ENCODE data around the gene LCMT1.
"Not testable (repeated sequence)": the region's sequence is repeated elsewhere in the genome, so short reads cannot be mapped to it uniquely, and the experiment has no call there.

LCMT1 gene

GRCh38 chr16:25097276-25097975, 14.1 kb upstream of the LCMT1 start:
- DNase-seq: no peak

GRCh38 chr16:25100511-25100910, 11.0 kb upstream of the LCMT1 start:
- DNase-seq: no peak

DNA sequence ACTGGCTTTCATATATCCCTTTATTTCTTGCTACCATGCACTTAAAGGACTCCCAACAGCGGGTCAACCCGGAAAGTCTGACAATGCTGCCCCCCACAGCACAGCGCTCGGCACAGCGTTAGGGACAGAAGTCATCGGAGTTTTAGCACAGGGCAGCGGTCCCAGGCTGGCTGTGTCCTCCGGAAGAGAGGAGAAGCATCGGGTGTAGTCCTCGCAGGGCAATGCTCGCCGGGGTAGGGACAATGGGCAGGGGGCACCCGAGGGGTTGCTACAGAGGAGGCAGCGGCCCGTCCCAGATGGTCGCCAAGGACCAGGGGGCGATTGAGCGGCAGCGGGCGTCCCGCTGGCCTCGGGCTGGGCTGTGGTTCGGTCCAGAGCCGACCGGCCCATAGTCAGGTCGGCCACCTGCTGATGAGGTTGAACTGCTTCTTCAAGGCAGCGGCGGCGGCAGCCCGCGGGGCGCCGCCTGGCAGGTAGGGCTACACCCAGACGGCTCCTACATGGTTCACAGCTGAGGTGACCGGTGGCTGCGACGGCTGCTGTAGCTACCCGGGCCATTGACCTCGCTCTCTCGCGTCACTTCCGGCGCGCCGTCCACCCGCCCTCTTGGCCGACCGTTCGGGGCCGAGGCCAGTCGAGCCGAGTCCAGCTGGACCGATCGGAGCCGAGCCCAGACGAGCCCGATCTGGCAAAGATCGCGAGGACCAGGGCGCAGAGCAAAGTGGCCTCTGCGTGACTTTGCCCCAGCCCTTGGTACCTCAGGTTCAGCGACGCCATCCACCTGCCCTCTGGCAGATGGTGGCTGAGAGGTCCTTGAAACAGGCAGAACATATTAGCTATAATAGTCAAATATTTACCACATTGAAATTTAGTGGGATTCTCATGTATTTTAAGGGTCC, 4.7 kb upstream of the LCMT1 start:
- no peak for DNase-seq

GRCh38 chr16:25107466-25107792, 4.1 kb upstream of the LCMT1 start:
- no peak for DNase-seq

- no peak for DNase-seq
These were observed 3.5 kb upstream of the LCMT1 start for GRCh38 chr16:25108054-25108453.

GRCh38 chr16:25109643-25110042, 1.9 kb upstream of the LCMT1 start:
- no peak for DNase-seq

DNA sequence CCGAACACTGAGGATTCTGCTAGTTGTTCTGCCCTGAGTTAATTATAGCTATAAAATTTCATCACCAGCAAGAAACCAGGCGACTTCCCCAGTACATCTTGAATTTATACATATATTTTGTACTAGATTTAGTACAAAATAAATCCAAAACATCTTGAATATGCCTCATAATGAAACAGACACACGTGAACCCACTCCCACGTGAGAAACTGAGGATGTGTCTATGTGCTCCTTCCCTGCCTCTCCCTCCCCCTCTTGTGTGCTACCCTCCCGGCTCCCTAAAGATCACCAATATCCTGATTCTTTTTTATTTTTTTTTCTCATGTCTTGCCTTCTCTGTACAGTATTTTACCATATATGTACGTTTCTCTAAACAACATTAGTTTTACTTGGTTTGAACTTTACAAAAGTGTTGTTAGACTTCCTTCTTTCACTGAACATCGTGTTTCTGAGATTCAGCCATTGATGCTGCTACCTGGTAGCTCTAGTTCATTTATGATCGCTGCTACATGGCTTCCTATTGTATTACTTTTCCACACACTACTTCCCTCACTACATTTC, 1.1 kb upstream of the LCMT1 start:
- no peak for DNase-seq

DNA sequence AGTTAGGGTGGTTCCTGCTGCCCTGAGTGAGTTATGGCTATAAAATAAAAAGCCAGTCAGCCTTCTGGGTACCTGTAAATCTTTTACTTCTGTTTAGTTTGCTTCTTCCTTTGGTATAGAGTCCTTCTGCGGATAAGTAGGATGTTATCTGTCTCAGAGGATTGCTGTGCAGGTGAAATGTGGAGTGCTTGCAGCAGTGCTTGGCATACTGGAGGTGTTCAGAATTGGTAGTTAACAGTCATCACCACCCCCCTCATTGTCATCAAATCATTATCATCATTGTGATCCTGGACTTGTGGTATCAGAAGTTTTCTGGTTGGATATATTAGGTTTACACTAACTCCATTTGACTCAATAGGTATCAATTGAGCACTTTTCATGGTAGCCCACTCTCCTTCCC, 2.6 kb downstream of the LCMT1 start:
- DNase-seq: no peak

- no peak for DNase-seq
These were observed 7.5 kb downstream of the LCMT1 start for GRCh38 chr16:25118851-25119578.

DNA sequence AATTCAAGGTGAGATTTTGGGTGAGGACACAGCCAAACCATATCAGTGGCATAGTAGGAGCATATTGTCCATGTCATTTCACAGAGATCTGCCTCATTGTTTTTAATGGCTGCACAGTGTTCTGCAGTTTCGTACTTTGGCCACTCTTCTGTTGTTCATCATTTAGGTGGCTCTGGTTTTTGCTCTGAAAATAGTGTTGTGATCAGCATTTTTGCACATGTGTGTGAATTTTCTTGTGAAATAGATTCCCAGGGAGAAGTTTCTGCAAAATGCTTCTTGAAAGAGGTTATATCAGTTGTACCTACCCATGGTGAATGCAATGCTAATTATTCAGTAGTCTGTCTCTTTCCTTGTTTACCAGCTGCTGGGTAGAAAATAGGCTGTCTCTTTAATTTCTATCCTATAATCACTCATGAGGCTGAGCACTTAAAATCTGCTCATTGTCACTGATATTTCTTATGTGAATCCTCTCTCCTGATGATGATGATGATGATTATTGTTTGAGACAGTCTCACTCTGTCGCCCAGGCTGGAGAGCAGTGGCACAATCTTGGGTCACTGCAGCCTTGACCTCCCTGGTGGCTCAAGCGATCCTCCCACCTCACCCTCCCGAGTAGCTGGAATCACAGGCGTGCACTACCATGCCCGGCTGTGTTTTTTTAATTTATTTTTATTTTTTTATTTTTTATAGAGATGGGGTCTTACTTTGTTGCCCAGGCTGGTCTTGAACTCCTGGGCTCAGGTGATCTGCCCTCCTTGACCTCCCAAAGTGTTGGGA, 10.5 kb downstream of the LCMT1 start:
- DNase-seq: no peak

DNA sequence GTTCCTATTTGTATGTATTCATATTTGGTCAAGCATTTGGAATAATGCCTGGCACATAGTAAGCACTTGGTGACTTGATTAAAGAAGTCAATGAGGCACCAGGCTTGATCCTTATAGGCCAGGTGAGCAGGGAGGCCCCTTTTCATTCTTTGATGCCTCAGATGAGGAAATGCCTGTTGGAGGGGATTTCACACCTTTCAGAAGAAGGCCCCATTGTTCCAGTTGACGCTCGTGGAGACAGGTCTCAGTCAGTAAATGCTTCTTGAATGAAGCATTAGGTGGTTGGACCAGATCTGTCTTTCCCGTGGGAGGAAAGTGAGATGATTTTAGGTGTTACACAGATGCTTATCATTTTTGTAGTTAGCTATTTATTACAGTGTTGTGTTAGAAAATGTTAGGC, 13.0 kb downstream of the LCMT1 start:
- no peak for DNase-seq

- DNase-seq: not testable (repeated sequence)
These were observed 14.6 kb downstream of the LCMT1 start for GRCh38 chr16:25126086-25126666.

- DNase-seq: no peak
These were observed 15.3 kb downstream of the LCMT1 start for GRCh38 chr16:25126820-25127232.

DNA sequence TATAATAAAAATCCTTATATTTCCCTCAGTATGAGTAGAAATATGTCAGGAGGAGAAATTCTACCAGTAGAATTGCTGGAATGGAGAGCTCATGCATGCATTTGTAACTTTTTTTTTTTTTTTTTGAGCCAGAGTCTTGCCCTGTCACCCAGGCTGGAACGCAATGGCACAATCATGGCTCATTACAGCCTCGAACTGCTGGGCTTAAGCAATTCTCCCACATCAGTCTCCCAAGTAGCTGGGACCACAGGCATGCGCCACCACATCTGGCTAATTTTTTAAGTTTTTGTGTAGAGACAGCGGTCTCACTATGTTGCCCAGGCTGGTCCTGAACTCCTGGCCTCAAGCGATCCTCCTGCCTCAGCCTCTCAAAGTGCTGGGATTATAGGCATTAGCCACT, 21.2 kb downstream of the LCMT1 start:
- DNase-seq: not testable (repeated sequence)

DNA sequence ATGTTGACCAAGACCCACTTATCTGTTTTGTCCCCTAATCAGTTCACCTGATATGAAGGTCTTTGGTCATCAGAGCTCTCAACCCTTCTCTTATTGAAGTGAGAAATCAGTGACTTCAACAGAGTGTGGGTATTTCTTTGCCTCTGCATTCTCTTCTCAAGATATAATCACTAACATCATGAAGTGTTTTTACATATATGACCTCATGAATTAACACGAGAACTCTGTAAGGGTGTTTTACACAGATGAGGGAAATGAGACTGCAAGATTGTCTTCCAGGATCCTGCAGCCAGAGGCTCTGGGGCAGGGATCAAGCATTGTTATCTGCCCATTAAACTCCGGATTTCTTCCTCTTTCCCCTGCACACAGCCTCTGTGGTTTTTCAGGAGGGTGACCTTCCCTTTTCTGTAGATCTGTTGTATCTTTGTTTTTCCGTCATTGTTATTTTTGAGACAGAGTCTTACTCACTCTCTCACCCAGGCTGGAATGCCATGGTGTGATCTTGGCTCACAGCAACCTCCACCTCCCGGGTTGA, 22.7 kb downstream of the LCMT1 start:
- no peak for DNase-seq

DNA sequence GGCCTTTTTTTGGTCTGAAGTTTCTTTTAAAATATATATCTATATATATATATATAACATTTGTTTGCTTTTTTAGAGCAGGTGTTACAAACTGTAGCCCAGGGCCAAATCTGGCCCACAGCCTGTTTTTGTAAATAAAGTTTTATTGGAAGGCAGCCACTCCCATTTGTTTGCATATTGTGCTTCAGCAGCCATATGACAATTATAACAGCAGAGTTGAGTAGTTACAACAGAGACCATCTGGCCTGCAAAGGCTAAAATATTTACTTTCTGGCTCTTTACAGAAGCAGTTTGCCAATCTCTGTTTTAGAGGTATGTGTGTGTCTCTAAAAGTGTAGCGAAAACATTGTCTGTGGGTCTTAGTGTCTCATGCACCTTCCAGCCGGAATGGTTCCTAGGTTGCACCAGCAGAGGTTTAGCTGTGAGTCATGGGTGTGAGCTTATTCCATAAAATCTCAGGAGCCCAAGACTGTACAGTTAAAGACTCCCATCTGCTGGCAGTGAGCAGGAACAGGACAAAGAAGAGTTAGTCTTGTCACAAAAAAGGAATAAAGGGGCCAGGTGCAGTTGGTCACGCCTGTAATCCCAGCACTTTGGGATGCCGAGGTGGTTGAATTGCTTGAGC, 23.8 kb downstream of the LCMT1 start:
- DNase-seq: no peak

DNA sequence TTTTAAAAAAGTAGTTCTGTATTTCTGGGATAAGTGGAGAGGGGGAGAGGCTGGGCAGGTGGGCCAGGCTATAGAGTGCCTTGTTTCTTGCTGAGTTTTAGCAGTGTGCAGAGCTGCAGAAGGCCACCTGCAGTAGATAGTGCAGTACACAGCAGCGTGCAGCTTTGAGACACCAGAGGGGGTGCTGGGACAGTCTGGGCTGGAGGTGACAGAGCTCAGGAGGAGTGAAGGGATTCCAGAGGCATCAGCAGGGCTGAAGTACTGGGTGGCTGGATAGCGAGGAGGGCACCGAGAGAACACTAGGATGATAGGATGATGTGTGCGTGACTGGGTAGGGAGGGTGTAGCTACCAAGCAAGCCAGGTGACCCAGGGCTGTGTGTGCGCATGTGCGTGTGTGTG, 26.6 kb downstream of the LCMT1 start:
- DNase-seq: no peak

- DNase-seq: no peak
These were observed 28.9 kb downstream of the LCMT1 start for GRCh38 chr16:25140459-25140858.

DNA sequence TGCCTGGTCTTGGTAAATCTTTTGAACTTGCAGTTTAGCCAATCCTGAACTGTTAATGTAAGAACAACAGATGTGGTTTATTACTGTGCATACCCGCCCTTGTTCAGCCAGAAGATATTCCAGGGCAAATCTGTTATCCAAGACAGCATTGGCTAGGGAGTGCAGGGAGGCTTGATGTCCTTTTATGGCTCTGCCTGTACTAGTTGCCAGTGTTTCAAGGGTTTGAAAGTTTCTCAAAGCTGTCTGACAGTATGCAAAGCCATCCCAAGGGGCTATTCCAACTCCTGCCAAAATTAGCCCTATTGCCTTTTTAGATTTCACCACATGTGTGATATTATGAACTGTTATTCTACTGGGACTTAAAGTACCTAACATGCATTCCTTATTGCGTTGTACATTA, 30.1 kb downstream of the LCMT1 start:
- DNase-seq: no peak

DNA sequence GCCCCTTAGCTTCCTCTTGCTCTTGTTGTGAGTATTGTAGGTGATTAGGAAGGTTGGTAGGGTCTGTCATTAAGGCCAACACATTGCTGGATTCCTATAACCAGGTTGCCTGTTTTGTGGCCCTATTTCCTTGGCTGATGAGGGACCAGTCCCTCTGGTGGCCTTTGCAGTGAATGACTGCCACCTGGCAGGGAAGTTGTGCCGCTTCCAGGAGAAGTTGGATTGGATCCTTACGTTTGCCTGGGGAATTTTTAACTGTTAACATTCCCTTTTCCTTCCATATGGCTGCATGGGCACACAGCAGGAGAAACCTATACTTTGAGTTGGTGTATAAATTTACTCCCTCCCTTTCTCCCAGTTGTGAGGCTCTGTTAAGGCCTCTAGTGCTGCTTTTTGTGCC, 32.4 kb downstream of the LCMT1 start:
- no peak for DNase-seq

DNA sequence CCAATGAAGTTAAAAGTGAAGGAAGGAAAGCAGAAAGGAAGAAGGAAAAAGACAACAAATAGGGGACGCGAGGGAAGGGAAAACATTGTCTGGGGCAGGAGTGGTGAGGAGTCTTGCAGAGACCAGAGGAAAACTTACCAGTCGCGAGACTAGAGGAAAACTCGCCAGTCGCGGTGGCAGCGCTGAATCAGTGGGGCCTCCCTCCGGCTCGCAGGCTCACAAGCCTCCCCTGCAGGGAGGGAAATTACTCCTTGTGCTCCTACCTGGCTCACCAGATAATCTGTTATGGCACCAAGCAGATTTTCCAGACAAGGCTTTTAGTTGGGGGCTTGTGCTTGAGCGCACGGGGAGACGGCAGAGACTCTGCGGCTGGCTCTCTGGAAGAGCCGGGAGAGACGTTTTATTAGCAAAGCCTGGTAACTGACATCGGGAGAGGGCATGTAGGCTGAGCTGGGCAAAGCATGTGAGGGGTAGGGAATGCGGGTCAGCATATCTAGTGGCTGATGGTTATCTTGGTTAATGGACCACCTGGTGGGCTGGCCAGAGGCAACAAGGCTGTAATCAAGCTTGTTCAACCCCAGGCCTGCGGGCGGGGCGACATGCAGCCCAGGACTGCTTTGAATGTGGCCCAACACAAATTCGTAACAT, 37.1 kb downstream of the LCMT1 start:
- no peak for DNase-seq

Data from SIG-M5 (cell line).